Mammary epithelial cell (primary cell): Measurements from ENCODE around the gene MIGA1.

Source experiments
- CTCF ChIP-seq, 2 donors: IDR thresholded peaks in 1 of 2; conservative IDR thresholded peaks in 1 of 2; 2 replicates each; pipeline ENCODE4 v1.5.1; 2011 to 2012; ENCODE audit warnings: inconsistent platforms in 2 of 2, low read length in 2 of 2, mild to moderate bottlenecking in 2 of 2, control low read depth in 1 of 2, low read depth in 1 of 2; ENCODE audit not compliant: insufficient read depth in 1 of 2; ENCODE audit errors: extremely low read depth in 1 of 2
- EZH2 ChIP-seq: IDR thresholded peaks from 2 replicates; pipeline ENCODE4 v1.6.1; 2012; ENCODE audit warnings: low read length, inconsistent platforms, borderline replicate concordance

- TF ChIP-seq CTCF (conservative IDR thresholded peaks at IDR 0.05 in 1 of 2, IDR thresholded peaks at IDR 0.05 in 1 of 2; ENCODE audit: extremely low read depth in 1 of 2, insufficient read depth in 1 of 2, low read depth in 1 of 2, low read length in 2 of 2): no peak
- TF ChIP-seq EZH2: no peak
These were observed 147.3 kb downstream of the MIGA1 start for GRCh38 chr1:77926561-77927357.
